ENCODE results near the gene CD300LF. TPM values are rescaled to one million over a fixed set of nuclear protein-coding genes. Genes with fewer than 3 reads are reported as not detected.

The CD300LF gene
- total RNA-seq, 6 experiments from 2014 or later = not detected

GRCh38 chr17:74738051-74738996, 25.6 kb upstream of the CD300LF start:
- peak overlapping the region; percentile 29; the same call in 1 of the 2 replicates for H3K4me3 Mint-ChIP-seq
- no peak; the same call in 1 of the 2 replicates for TF ChIP-seq CTCF (IDR thresholded peaks at IDR 0.05)
- no peak for DNase-seq

DNA sequence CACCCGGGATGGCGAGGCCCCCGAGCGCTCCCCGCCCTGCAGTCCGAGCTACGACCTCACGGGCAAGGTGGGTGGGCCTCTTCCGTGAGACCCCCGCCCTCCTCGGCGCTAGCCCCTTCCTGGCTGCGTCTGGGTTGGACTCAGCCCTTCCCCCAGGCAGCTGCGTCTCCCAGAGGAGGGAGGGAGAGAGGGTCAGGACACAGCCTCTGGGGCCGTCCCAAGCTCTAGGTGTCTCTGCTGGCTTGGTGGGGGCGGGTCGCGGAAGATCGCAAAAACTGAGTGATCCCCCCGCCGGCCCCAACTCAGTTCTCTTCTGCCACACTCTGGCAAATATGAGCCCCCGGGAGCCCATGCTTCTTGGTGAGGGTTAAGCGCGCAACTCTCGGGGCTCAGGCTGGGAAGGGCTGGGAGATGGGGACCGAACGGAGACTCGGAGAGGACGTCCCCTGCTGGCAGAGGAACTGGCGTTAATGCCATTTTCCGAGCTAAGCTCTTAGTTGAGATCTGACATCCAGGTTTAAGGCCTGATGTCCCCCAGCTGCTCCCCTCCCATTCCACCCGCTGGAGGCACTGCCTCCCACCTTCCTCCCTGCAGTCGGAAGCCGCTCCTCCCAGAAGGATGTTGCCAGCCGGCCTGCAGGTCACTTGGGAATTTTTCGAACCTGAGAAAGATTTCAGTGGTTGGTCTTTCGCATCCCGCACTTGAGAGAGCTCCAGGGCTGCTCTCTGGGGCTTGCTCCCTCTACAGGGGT, 24.8 kb upstream of the CD300LF start:
- Mint-ChIP-seq H3K4me3 (peak overlapping the region; percentile 29; the same call in 1 of the 2 replicates), H3K9me3 (no peaks in the 10 kb centered on the region), H3K36me3 (ENCODE audit: low read depth) (no peaks in the 10 kb centered on the region), H3K4me1 (ENCODE audit: low read depth) (peaks cover 9% of the 10 kb centered on the region), H3K27ac (no peak overlapping the region), H3K27me3 (ENCODE audit: insufficient read depth) (peaks cover 52% of the 10 kb centered on the region)
- no peak for DNase-seq
- TF ChIP-seq CTCF (IDR thresholded peaks at IDR 0.05) = peak; percentile 66

More at GRCh38 chr17:74738051-74738996, 25.6 kb upstream of the CD300LF start:
- peaks cover 53% of the 10 kb centered on the region for H3K27me3 Mint-ChIP-seq (ENCODE audit: insufficient read depth)
- no peaks in the 10 kb centered on the region for H3K9me3 Mint-ChIP-seq
- no peak overlapping the region for H3K27ac Mint-ChIP-seq
- no peaks in the 10 kb centered on the region for H3K36me3 Mint-ChIP-seq (ENCODE audit: low read depth)
- H3K4me1 Mint-ChIP-seq (ENCODE audit: low read depth) = peaks cover 16% of the 10 kb centered on the region

GRCh38 chr17:74736513-74737298, 24.0 kb upstream of the CD300LF start, which contains the start of gene RAB37:
TSS of gene RAB37 (plus strand) at chr17:74737256. CDS start at chr17:74737273, 17 bp downstream.
- TF ChIP-seq CTCF (IDR thresholded peaks at IDR 0.05) = peak; percentile 53
- H3K36me3 Mint-ChIP-seq (ENCODE audit: low read depth) = no peaks in the 10 kb centered on the region
- no peak within 1 kb of the TSS for H3K27ac Mint-ChIP-seq
- DNase-seq = no peak
- peak within 1 kb of the TSS; percentile 29; the same call in 1 of the 2 replicates for H3K4me3 Mint-ChIP-seq
- H3K4me1 Mint-ChIP-seq (ENCODE audit: low read depth) = peaks cover under 1% of the 10 kb centered on the region; the same call in 1 of the 2 replicates
- peaks cover 47% of the 10 kb centered on the region for H3K27me3 Mint-ChIP-seq (ENCODE audit: insufficient read depth)
- no peaks in the 10 kb centered on the region for H3K9me3 Mint-ChIP-seq

DNA sequence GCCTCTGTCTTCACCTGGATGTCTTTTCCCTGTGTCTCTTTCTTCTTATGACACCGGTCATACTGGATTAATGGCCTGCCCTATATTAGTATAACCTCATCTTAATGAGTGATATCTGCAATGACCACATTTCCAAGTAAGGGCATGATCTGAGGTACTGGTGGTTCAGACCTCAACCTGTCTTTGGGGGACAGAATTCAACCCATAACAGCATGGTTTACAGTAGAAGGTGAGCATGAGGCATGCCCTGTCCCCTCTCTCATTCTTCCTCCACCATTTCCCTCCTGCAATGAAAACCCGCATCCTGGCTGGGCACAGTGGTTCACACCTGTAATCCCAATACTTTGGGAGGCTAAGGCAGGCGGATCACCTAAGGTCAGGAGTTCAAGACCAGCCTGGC, 21.5 kb upstream of the CD300LF start:
- Mint-ChIP-seq H3K4me1 (ENCODE audit: low read depth) (no peaks in the 10 kb centered on the region), H3K36me3 (ENCODE audit: low read depth) (no peaks in the 10 kb centered on the region), H3K9me3 (no peaks in the 10 kb centered on the region), H3K27me3 (ENCODE audit: insufficient read depth) (peaks cover 35% of the 10 kb centered on the region), H3K4me3 (no peak overlapping the region), H3K27ac (no peak overlapping the region)
- TF ChIP-seq CTCF (IDR thresholded peaks at IDR 0.05) = no peak
- DNase-seq = no peak

Data from HFFc6 (cell line).